Upper lobe of left lung (tissue), 6 donors: Measurements from ENCODE around the gene IFI6. TPM values are rescaled to one million over a fixed set of nuclear protein-coding genes. Genes with fewer than 3 reads are reported as not detected.
A peak's percentile ranks its signal among the peaks of the same experiment; 100 is the strongest.

ENCODE experiments used
- ATAC-seq, 2 donors: fragments of 200-7000 bp; cut with Tn5 transposase; one replicate each; pipeline ENCODE4 v1.9.1; 2022; ENCODE audit warnings: mild to moderate bottlenecking in 2 of 2, moderate library complexity in 2 of 2; ENCODE audit not compliant: low FRiP score in 2 of 2
- DNase-seq, 2 donors: peaks; one replicate each; pipeline ENCODE4 v3.0.0-alpha.2; 2019 to 2020
- H3K27ac ChIP-seq, 4 donors: fragments of 200-600 bp; sonication (generic); one replicate each; pipeline ENCODE4 v1.5.1; 2016 to 2019
- H3K27me3 ChIP-seq, 4 donors: fragments of 200-600 bp; sonication (generic); one replicate each; pipeline ENCODE4 v1.5.1; 2017 to 2019
- H3K36me3 ChIP-seq, 4 donors: fragments of 200-600 bp; sonication (generic); one replicate each; pipeline ENCODE4 v1.5.1; 2016 to 2019
- H3K4me1 ChIP-seq, 4 donors: fragments of 200-600 bp; sonication (generic); one replicate each; pipeline ENCODE4 v1.5.1; 2018 to 2019
- H3K4me3 ChIP-seq, 4 donors: fragments of 200-600 bp; sonication (generic); one replicate each; pipeline ENCODE4 v1.5.1; 2017 to 2019; ENCODE audit warnings: mild to moderate bottlenecking in 2 of 4, moderate library complexity in 1 of 4
- H3K9me3 ChIP-seq, 4 donors: fragments of 200-600 bp; sonication (generic); one replicate each; pipeline ENCODE4 v1.5.1; 2018 to 2019
- CTCF ChIP-seq, 6 experiments: fragments of 450-650 bp in 4 of 6; fragments of 200-600 bp in 2 of 6; sonication (generic) in 2 of 6; IDR thresholded peaks; one replicate each; pipeline ENCODE4 v1.5.1; 2016 to 2019; ENCODE audit warnings: antibody characterized with exemption in 6 of 6
- EP300 ChIP-seq, 4 donors: sonication (generic); formaldehyde crosslinking; IDR thresholded peaks; one replicate each; pipeline ENCODE4 v1.5.1; 2017; ENCODE audit warnings: antibody characterized with exemption in 4 of 4, control low read depth in 2 of 4
- POLR2A ChIP-seq, 4 donors: fragments of 450-650 bp; IDR thresholded peaks; one replicate each; pipeline ENCODE4 v1.5.1; 2016 to 2017; ENCODE audit warnings: antibody characterized with exemption in 4 of 4, mild to moderate bottlenecking in 2 of 4
- POLR2AphosphoS5 ChIP-seq, 2 donors: sonication (generic); formaldehyde crosslinking; IDR thresholded peaks; one replicate each; pipeline ENCODE4 v1.5.1; 2017; ENCODE audit warnings: antibody characterized with exemption in 2 of 2
- WGBS, 2 donors: methylation state at CpG; one replicate each; pipeline ENCODE4 v1.1.5; 2017 to 2018; 5-methylcytosine and 5-hydroxymethylcytosine counted together
- total RNA-seq, 6 donors: library from RNA; depleted of rRNA in 4 of 6; stranded (reverse); fragments of >200 nt in 4 of 6; gene quantifications; one replicate each; pipeline versions ENCODE4 v1.1.0 to v1.2.1, GENCODE V29; 2016 to 2021
- donor health status: DM: no; HTN: no; CAD: no; lungs with moderate emphysema.
- donor health status: DM: no; HTN: yes; CAD: no; lungs with severe emphysema.

Gene IFI6
- total RNA-seq, 6 donors from 2014 or later, result 43.0 to 436 (median 277) TPM

- H3K4me3 ChIP-seq, result no peak overlapping the region
- H3K27ac ChIP-seq, result peak overlapping the region; percentile 76 to 98 (median 86)
- 78 to 81% methylated on average over 5 of the region's 5 CpGs for WGBS, 2 donors
- no peaks in the 10 kb centered on the region for H3K27me3 ChIP-seq
- TF ChIP-seq EP300 (IDR thresholded peaks at IDR 0.05) (no peak), POLR2A (IDR thresholded peaks at IDR 0.05) (no peak), POLR2AphosphoS5 (IDR thresholded peaks at IDR 0.05) (no peak), CTCF (IDR thresholded peaks at IDR 0.05) (no peak)
- H3K4me1 ChIP-seq, result peaks cover 20 to 46% (median 31%) of the 10 kb centered on the region in 4 donors
- ATAC-seq (no peak), DNase-seq (no peak)
- H3K36me3 ChIP-seq, result peaks cover 0 to 13% (median 3%) of the 10 kb centered on the region in 4 donors
- no peaks in the 10 kb centered on the region for H3K9me3 ChIP-seq
Measured at GRCh38 chr1:27662261-27662660, 9.7 kb downstream of the IFI6 start.

DNA sequence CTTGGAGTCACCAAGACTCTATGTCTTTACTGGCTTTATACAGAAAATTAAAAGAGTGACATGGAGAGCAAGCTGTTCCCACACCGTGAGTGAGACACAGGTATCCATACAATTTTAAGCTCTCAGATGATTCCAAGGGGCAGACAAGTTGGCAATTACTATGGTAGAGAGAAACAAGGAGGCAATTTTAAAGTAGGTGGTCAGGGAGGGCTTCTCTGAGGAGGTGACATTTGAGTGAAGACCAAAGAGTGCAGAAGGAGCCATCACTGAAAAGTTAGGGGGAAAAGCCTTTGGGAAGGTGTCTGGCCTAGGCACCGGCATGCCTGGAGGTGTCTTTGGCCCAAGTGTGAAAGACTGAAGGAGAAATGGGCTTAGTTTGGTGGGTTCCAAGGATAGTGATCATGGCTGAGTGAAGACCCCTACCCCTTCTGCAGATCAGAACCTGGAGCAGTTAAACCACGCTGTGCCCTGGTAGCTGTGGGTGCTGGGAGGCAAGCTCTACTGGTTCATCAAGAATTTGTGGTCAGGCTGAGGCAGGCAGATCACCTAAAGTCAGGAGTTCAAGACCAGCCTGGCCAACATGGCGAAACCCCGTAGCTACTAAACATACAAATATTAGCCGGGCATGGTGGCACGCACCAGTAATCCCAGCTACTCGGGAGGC lies 10.4 kb downstream of the IFI6 start:
- peaks cover 20 to 48% (median 32%) of the 10 kb centered on the region in 4 donors for H3K4me1 ChIP-seq
- 93 to 95% methylated on average over 6 to 8 of the region's 8 CpGs for whole genome bisulfite sequencing, 2 donors
- no peak for ATAC-seq
- H3K27me3 ChIP-seq, result no peaks in the 10 kb centered on the region
- H3K27ac ChIP-seq, result peak overlapping the region in 2 of 4 donors; percentile 93 to 98
- no peaks in the 10 kb centered on the region for H3K9me3 ChIP-seq
- H3K4me3 ChIP-seq, result no peak overlapping the region
- peaks cover 0 to 10% (median 2%) of the 10 kb centered on the region in 4 donors for H3K36me3 ChIP-seq
- DNase-seq, result no peak
- TF ChIP-seq POLR2AphosphoS5 (IDR thresholded peaks at IDR 0.05) (no peak), EP300 (IDR thresholded peaks at IDR 0.05) (no peak), POLR2A (IDR thresholded peaks at IDR 0.05) (no peak), CTCF (IDR thresholded peaks at IDR 0.05) (no peak)

- ATAC-seq (no peak), DNase-seq (no peak)
- Histone ChIP-seq H3K4me3 (peak overlapping the region in 3 of 4 donors; percentile 59 to 71 (median 69)), H3K27ac (peak overlapping the region; percentile 91 to 98 (median 94)), H3K4me1 (peaks cover 30 to 60% (median 42%) of the 10 kb centered on the region in 4 donors), H3K9me3 (no peaks in the 10 kb centered on the region), H3K36me3 (peaks cover 0 to under 1% (median 0%) of the 10 kb centered on the region in 4 donors), H3K27me3 (no peaks in the 10 kb centered on the region)
- peak in 1 of 4 donors; percentile 24 for TF ChIP-seq POLR2A (IDR thresholded peaks at IDR 0.05)
- TF ChIP-seq POLR2AphosphoS5 (IDR thresholded peaks at IDR 0.05), result no peak
- no peak for TF ChIP-seq EP300 (IDR thresholded peaks at IDR 0.05)
- TF ChIP-seq CTCF (IDR thresholded peaks at IDR 0.05), result peak in 1 of 6 experiments; percentile 38
- 58 to 68% methylated on average over 10 of the region's 10 CpGs for WGBS, 2 donors
Measured at GRCh38 chr1:27660300-27660835, 11.6 kb downstream of the IFI6 start.

GRCh38 chr1:27659497-27660299 lies 12.3 kb downstream of the IFI6 start:
- WGBS, 2 donors, result 14 to 17% methylated on average over 21 to 28 of the region's 78 CpGs
- Histone ChIP-seq H3K4me3 (peak overlapping the region; percentile 34 to 71 (median 64)), H3K36me3 (no peaks in the 10 kb centered on the region), H3K9me3 (no peaks in the 10 kb centered on the region), H3K27me3 (no peaks in the 10 kb centered on the region), H3K4me1 (peaks cover 31 to 63% (median 42%) of the 10 kb centered on the region in 4 donors), H3K27ac (peak overlapping the region; percentile 91 to 98 (median 94))
- TF ChIP-seq CTCF (IDR thresholded peaks at IDR 0.05), result peak in 2 of 6 experiments; percentile 14 to 27
- peak; percentile 83 to 91 for TF ChIP-seq POLR2AphosphoS5 (IDR thresholded peaks at IDR 0.05)
- TF ChIP-seq POLR2A (IDR thresholded peaks at IDR 0.05), result peak in 2 of 4 donors; percentile 22 to 75
- TF ChIP-seq EP300 (IDR thresholded peaks at IDR 0.05), result peak in 2 of 4 donors; percentile 73 to 83
- DNase-seq, result peak; percentile 96 to 99
- ATAC-seq, result peak; percentile 91 to 93
